ENCODE measurements around the gene KRT20.
"Not testable (repeated sequence)": the region's sequence is repeated elsewhere in the genome, so short reads cannot be mapped to it uniquely, and the experiment has no call there.

The KRT20 gene

DNA sequence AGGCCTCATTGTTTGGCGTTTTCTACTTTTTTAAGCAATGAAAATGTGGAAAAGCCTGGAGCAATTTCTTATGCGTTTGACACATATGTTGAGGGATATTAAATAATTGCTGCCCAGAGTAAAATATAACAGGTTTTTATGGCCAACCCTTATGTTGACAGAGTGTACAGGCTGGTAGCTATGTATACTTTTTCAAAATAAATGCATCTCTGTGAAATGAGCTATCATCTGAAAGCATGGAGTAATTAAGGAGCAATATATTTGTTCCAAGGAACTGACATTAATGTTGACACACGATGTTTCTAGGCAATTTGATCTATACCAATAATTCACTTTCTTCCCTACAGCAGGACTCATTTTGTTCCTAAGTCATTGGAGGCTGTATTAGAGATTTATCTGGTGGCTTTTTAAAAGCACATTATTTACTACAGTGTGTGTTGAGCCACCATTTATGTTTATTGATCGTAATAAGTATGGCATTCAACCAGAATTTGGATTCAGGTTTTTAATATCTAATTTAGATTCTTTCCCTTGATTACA lies 11.9 kb upstream of the KRT20 start:
- no peak for DNase-seq

GRCh38 chr17:40895106-40895730 lies 10.2 kb upstream of the KRT20 start:
- no peak for DNase-seq

GRCh38 chr17:40888196-40888720 lies 3.2 kb upstream of the KRT20 start:
- DNase-seq: no peak

DNA sequence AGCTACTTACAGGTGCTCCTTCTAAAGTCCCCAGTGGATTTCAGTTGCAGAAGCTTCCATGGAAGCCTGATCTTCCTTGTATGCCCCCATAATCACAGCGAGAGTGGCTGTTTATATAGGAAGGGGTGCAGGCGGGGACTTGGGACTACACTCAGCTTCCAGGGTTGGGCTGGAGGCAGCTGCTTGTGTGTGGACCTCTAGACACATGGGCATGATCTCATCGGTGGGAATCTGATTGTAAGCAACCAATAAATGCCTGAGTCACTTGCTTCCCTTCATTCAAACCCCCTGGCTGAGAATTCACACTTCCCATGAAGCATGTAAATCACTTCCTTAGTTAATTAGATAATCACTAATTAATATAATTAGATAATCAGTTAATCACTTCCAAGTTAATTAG lies 1.0 kb upstream of the KRT20 start:
- no peak for DNase-seq

DNA sequence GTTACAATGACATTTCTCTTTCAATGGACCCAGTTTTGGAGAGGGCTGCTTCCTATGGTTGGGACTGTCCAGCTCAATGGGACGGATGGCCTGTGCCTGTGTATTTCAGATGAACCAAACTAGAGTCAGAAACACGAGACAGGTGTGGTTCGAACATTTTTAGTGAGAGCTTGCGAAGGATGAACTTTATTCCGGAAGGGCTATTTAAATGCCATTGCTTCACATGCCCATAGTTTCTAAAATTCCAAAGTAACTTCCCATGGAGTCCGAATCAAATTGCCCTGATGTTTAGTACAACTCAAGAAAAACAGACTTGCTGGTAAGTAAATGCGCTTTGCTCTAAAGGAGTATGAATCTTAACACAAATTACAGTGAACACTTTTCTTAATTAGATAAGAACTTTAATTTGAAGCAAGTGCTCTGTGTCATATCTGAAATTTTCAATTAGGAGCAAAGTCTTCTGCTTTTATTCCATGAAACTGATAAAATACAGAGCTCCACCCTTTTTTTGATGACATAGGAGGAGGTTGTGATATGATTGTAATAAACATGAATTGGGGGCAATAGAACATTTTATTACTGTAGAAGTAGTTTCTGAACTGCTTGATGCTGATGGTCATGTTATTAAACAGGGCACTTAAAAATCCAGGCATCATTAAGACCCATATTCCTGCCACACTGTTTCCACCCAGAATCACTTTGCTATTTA lies 1.3 kb downstream of the KRT20 start:
- DNase-seq: no peak

DNA sequence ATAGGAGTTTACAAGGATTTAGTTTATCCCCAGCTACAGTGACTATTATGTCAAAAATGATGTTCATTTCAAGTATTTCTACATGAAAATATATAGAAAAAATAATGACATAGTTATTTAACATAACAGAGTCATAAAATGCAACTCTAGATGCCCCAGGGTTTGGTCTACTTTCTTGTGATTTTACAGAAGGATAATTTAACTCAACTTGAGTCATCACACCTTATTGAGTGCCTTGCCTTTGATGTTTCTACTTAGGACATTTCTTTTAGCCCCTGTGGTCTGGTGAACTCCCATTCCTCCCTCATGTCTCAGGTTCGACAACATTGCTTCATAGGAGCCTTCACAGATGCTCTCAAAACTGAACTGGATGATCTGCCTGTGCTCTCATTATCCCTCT lies 2.0 kb downstream of the KRT20 start:
- DNase-seq: no peak

DNA sequence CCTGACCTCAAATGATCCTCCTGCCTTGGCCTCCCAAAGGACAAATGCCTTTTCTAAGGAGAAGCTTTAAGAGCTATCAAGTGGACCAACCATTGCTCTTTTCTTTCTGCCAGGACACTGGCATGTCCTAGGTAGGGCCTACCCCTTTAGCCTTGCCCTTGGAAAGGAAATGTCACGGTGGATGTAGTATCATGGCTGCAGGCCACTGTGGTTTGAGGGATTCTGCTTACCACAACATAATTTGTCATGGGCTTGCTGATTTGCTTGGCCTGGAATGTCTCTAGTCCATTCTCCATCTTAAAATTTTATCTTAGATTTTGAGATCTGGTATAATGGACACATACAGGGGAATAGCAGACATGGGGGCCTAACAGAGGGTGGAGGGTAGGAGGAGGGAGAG lies 6.0 kb downstream of the KRT20 start:
- no peak for DNase-seq

GRCh38 chr17:40878044-40878443 lies 7.0 kb downstream of the KRT20 start:
- no peak for DNase-seq

DNA sequence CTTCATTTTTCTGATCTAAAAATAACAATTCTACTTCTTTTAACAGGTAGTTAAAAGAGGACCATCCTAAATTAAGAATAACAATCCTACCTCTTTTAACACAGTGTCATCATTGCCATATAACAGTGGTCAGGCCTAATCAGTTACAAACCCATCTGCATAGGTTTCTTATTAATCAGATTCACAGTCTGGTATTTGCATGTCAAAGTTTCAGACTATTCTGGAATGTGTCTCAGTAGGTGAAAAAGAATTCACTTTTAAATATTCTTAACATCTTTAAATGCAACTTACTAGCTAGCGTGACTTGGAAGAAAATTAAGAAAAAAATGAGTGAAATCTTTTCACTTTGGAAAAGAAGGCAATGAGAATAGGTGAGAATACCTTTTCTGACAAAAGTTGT lies 11.2 kb downstream of the KRT20 start:
- DNase-seq: no peak

- no peak for DNase-seq
Observed at GRCh38 chr17:40873255-40873654, 11.8 kb downstream of the KRT20 start.

- no peak for DNase-seq
Observed at GRCh38 chr17:40872416-40872815, 12.6 kb downstream of the KRT20 start.

- no peak for DNase-seq
Observed at GRCh38 chr17:40871316-40871715, 13.7 kb downstream of the KRT20 start.

DNA sequence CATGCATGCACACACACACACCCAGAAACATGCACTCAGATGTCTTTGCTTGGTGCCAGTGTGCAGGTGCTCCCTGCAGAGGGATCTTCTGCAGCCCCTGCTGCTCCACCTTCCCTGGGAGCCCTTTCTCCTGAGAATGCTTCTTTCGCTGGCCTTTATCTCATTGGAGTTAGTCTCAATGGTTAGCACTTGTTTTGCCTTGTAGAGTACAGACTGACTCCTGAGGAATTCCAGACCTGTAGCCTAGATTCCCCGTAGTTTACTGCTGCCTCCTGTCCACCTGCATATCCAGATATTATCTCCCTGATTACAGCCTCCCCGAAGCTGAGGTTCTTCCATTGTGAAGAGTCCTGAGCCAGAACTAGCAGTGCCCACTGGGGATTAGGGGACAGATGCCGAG lies 14.9 kb downstream of the KRT20 start:
- DNase-seq: no peak

DNA sequence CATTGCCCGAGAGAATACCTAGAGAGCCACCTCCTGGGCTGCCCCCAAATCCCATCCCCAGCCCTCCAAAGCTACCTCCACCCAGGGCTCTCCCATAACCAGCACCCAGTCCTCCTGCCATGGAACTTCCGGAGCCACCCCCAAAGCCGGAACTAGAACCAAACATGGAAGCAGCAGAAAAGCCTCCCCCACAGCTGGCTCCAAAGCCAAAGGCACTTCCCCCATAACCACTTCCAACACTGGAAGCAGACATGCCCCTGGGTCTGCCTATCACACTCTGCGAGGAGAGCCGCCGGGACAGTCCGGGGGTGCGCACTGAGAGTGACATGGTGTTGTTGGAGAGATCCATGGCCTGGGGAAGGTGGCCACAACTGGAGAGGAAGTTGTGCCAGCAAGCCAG lies 18.2 kb downstream of the KRT20 start, which contains the start of gene KRT12:
TSS of gene KRT12 (minus strand) at position 386 of the 400 bp plus-strand sequence. CDS start at position 349, 37 bp downstream.
- DNase-seq: no peak

- DNase-seq: no peak
Observed at GRCh38 chr17:40864661-40865390, 20.2 kb downstream of the KRT20 start.

- DNase-seq: no peak
Observed at GRCh38 chr17:40862985-40863733, 21.9 kb downstream of the KRT20 start.

GRCh38 chr17:40859536-40859935 lies 25.5 kb downstream of the KRT20 start:
- DNase-seq: no peak

DNA sequence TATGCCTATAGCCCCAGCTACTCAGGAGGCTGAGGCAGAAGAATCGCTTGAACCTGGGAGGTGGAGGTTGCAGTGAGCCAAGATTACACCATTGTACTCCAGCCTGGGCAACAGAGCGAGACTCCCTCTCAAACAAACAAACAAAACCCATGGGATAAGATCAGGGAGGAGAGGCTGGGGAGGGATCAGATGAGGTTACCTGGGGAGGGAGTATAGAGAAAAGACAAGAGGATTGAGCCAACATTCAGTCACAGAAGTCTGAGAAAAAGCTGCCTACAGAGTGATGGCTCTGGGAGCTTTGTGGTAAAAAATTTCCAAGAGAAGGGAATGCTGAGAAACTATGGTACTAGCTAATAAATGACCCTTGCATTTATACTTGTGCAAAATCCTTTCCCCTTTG lies 26.4 kb downstream of the KRT20 start:
- DNase-seq: not testable (repeated sequence)

- DNase-seq: no peak
Observed at GRCh38 chr17:40857535-40857934, 27.5 kb downstream of the KRT20 start.

GRCh38 chr17:40854175-40854814 lies 30.7 kb downstream of the KRT20 start:
- no peak for DNase-seq

- DNase-seq: no peak
Observed at GRCh38 chr17:40852364-40852763, 32.7 kb downstream of the KRT20 start.

GRCh38 chr17:40850293-40850972 lies 34.6 kb downstream of the KRT20 start:
- DNase-seq: no peak

All from DMS79 treated with DMSO at 0.1 percent for 48 hours (cell line).